UCSD-AML1 (cell line): Measurements from ENCODE around the gene GFI1B.
"Not testable (repeated sequence)": the region's sequence is repeated elsewhere in the genome, so short reads cannot be mapped to it uniquely, and the experiment has no call there.

Experiments used
- DNase-seq: peaks from one replicate; lab custom pipeline; 2025; ENCODE audit not compliant: unreplicated experiment; lab: John Stamatoyannopoulos, UW

Gene GFI1B

GRCh38 chr9:132967908-132968307 is 10.6 kb upstream of the GFI1B start:
- not testable (repeated sequence) for DNase-seq

- no peak for DNase-seq
Observed at GRCh38 chr9:132969783-132970182, 8.7 kb upstream of the GFI1B start.

- DNase-seq: no peak
Observed at GRCh38 chr9:132970324-132971062, 8.0 kb upstream of the GFI1B start.

- DNase-seq: no peak
Observed at GRCh38 chr9:132973166-132973565, 5.3 kb upstream of the GFI1B start.

GRCh38 chr9:132973713-132974112 is 4.8 kb upstream of the GFI1B start:
- no peak for DNase-seq

GRCh38 chr9:132975961-132976360 is 2.5 kb upstream of the GFI1B start:
- no peak for DNase-seq

GRCh38 chr9:132976571-132976970 is 1.9 kb upstream of the GFI1B start:
- DNase-seq: no peak

GRCh38 chr9:132978112-132978450 is 413 bp upstream of the GFI1B start:
- DNase-seq: no peak

- no peak for DNase-seq
Observed at GRCh38 chr9:132980157-132980556, 1.7 kb downstream of the GFI1B start.

GRCh38 chr9:132982458-132982857 is 4.0 kb downstream of the GFI1B start:
- DNase-seq: no peak

- DNase-seq: no peak
Observed at GRCh38 chr9:132983491-132984201, 5.2 kb downstream of the GFI1B start.

- DNase-seq: peak; percentile 85
Observed at GRCh38 chr9:132984202-132985070, 5.9 kb downstream of the GFI1B start.

GRCh38 chr9:132985071-132985350 is 6.5 kb downstream of the GFI1B start:
- DNase-seq: no peak

GRCh38 chr9:132985489-132985888 is 7.0 kb downstream of the GFI1B start:
- no peak for DNase-seq

GRCh38 chr9:132986114-132986513 is 7.6 kb downstream of the GFI1B start:
- DNase-seq: no peak

GRCh38 chr9:132986640-132987620 is 8.4 kb downstream of the GFI1B start:
- DNase-seq: no peak

- DNase-seq: no peak
Observed at GRCh38 chr9:132988244-132989013, 9.9 kb downstream of the GFI1B start.

- no peak for DNase-seq
Observed at GRCh38 chr9:132989014-132989310, 10.5 kb downstream of the GFI1B start.

GRCh38 chr9:132989414-132989996 is 11.0 kb downstream of the GFI1B start:
- no peak for DNase-seq

- DNase-seq: not testable (repeated sequence)
Observed at GRCh38 chr9:132989998-132990557, 11.6 kb downstream of the GFI1B start.
